Adipocyte (in vitro differentiated cells): ENCODE results near the gene IL1R2.

Source experiments
- DNase-seq: peaks from one replicate; pipeline ENCODE4 v3.0.0-alpha.2; 2015; ENCODE audit warnings: low read depth
- H3K27me3 ChIP-seq: replicated peaks from 2 replicates; pipeline ENCODE4 v1.7.0; 2013; ENCODE audit warnings: mild to moderate bottlenecking, low read length, moderate library complexity; ENCODE audit not compliant: control insufficient read depth, insufficient read depth
- H3K36me3 ChIP-seq: 2 replicates; pipeline ENCODE4 v1.7.0; 2013; ENCODE audit warnings: low read length, mild to moderate bottlenecking, moderate library complexity; ENCODE audit not compliant: control insufficient read depth, insufficient read depth, severe bottlenecking
- H3K4me1 ChIP-seq: 2 replicates; pipeline ENCODE4 v1.7.0; 2013; ENCODE audit warnings: mild to moderate bottlenecking, low read length, moderate library complexity; ENCODE audit not compliant: control insufficient read depth, insufficient read depth
- H3K4me3 ChIP-seq: 2 replicates; pipeline ENCODE4 v1.7.0; 2013; ENCODE audit warnings: mild to moderate bottlenecking, low read length, moderate library complexity
- H3K9ac ChIP-seq: 2 replicates; pipeline ENCODE4 v1.7.0; 2013; ENCODE audit warnings: mild to moderate bottlenecking, low read length, moderate library complexity
- H3K9me3 ChIP-seq: 2 replicates; pipeline ENCODE4 v1.7.0; 2013; ENCODE audit warnings: mild to moderate bottlenecking, low read length, moderate library complexity; ENCODE audit not compliant: control insufficient read depth

The IL1R2 gene

GRCh38 chr2:102033750-102034682 lies 42.3 kb downstream of the IL1R2 start:
- peaks cover 68% of the 10 kb centered on the region for H3K4me1 ChIP-seq
- no peaks in the 10 kb centered on the region for H3K36me3 ChIP-seq
- no peak for DNase-seq
- H3K9me3 ChIP-seq: no peaks in the 10 kb centered on the region
- no peaks in the 10 kb centered on the region for H3K27me3 ChIP-seq
- peak overlapping the region; percentile 6 for H3K4me3 ChIP-seq
- H3K9ac ChIP-seq: peak overlapping the region; percentile 78

GRCh38 chr2:102034683-102035548 lies 43.2 kb downstream of the IL1R2 start:
- no peaks in the 10 kb centered on the region for H3K9me3 ChIP-seq
- H3K9ac ChIP-seq: peak overlapping the region; percentile 78
- no peaks in the 10 kb centered on the region for H3K27me3 ChIP-seq
- peaks cover 65% of the 10 kb centered on the region for H3K4me1 ChIP-seq
- no peak overlapping the region for H3K4me3 ChIP-seq
- H3K36me3 ChIP-seq: no peaks in the 10 kb centered on the region
- DNase-seq: no peak

GRCh38 chr2:102037681-102038080 lies 45.9 kb downstream of the IL1R2 start:
- Histone ChIP-seq H3K4me1 (peaks cover 83% of the 10 kb centered on the region), H3K4me3 (peak overlapping the region; percentile 36), H3K9ac (peak overlapping the region; percentile 80), H3K27me3 (no peaks in the 10 kb centered on the region), H3K36me3 (no peaks in the 10 kb centered on the region), H3K9me3 (no peaks in the 10 kb centered on the region)
- no peak for DNase-seq

- Histone ChIP-seq H3K27me3 (no peaks in the 10 kb centered on the region), H3K9ac (peak overlapping the region; percentile 65), H3K4me3 (peak overlapping the region; percentile 27), H3K9me3 (no peaks in the 10 kb centered on the region), H3K4me1 (peaks cover 75% of the 10 kb centered on the region), H3K36me3 (no peaks in the 10 kb centered on the region)
- DNase-seq: peak; percentile 27
These were observed 48.5 kb downstream of the IL1R2 start for GRCh38 chr2:102040229-102040628.

GRCh38 chr2:102041351-102041750 lies 49.6 kb downstream of the IL1R2 start:
- Histone ChIP-seq H3K4me3 (no peak overlapping the region), H3K9ac (peak overlapping the region; percentile 17), H3K36me3 (no peaks in the 10 kb centered on the region), H3K9me3 (no peaks in the 10 kb centered on the region), H3K27me3 (no peaks in the 10 kb centered on the region), H3K4me1 (peaks cover 64% of the 10 kb centered on the region)
- peak; percentile 33 for DNase-seq

- no peaks in the 10 kb centered on the region for H3K36me3 ChIP-seq
These were observed 50.7 kb downstream of the IL1R2 start for GRCh38 chr2:102042196-102043081.

GRCh38 chr2:102043560-102043959 lies 51.8 kb downstream of the IL1R2 start:
- H3K4me3 ChIP-seq: no peak overlapping the region
- H3K9ac ChIP-seq: peak overlapping the region; percentile 0
- no peaks in the 10 kb centered on the region for H3K36me3 ChIP-seq
- no peaks in the 10 kb centered on the region for H3K9me3 ChIP-seq
- no peak for DNase-seq
- peaks cover 48% of the 10 kb centered on the region for H3K4me1 ChIP-seq
- no peaks in the 10 kb centered on the region for H3K27me3 ChIP-seq

More at GRCh38 chr2:102042196-102043081, 50.7 kb downstream of the IL1R2 start:
- Histone ChIP-seq H3K9me3 (no peaks in the 10 kb centered on the region), H3K27me3 (no peaks in the 10 kb centered on the region), H3K9ac (peak overlapping the region; percentile 10), H3K4me1 (peaks cover 53% of the 10 kb centered on the region), H3K4me3 (no peak overlapping the region)
- no peak for DNase-seq

GRCh38 chr2:102044235-102044896 lies 52.6 kb downstream of the IL1R2 start:
- DNase-seq: no peak
- Histone ChIP-seq H3K9ac (peak overlapping the region; percentile 0), H3K4me3 (no peak overlapping the region), H3K4me1 (peaks cover 53% of the 10 kb centered on the region), H3K36me3 (no peaks in the 10 kb centered on the region), H3K9me3 (no peaks in the 10 kb centered on the region), H3K27me3 (no peaks in the 10 kb centered on the region)

- DNase-seq: no peak
- Histone ChIP-seq H3K4me1 (peaks cover 55% of the 10 kb centered on the region), H3K4me3 (no peak overlapping the region), H3K36me3 (no peaks in the 10 kb centered on the region), H3K9me3 (no peaks in the 10 kb centered on the region), H3K9ac (no peak overlapping the region), H3K27me3 (no peaks in the 10 kb centered on the region)
These were observed 53.3 kb downstream of the IL1R2 start for GRCh38 chr2:102044967-102045489.

- no peaks in the 10 kb centered on the region for H3K9me3 ChIP-seq
- peaks cover 55% of the 10 kb centered on the region for H3K4me1 ChIP-seq
- no peak overlapping the region for H3K9ac ChIP-seq
These were observed 53.9 kb downstream of the IL1R2 start for GRCh38 chr2:102045697-102046096.

More at GRCh38 chr2:102045697-102046096, 53.9 kb downstream of the IL1R2 start:
- Histone ChIP-seq H3K4me3 (no peak overlapping the region), H3K27me3 (no peaks in the 10 kb centered on the region), H3K36me3 (no peaks in the 10 kb centered on the region)
- no peak for DNase-seq
